Ishikawa (cell line): Measurements from ENCODE around the gene CLRN3.

ENCODE experiments used
- CEBPB ChIP-seq: IDR thresholded peaks from 2 replicates; pipeline ENCODE4 v1.6.1; 2012
- CREB1 ChIP-seq: IDR thresholded peaks from 2 replicates; pipeline ENCODE4 v1.6.1; 2012; ENCODE audit warnings: low read depth
- EGR1 ChIP-seq: IDR thresholded peaks from 2 replicates; pipeline ENCODE4 v1.6.1; 2012
- EP300 ChIP-seq: IDR thresholded peaks from 2 replicates; pipeline ENCODE4 v1.6.1; 2012; ENCODE audit warnings: borderline replicate concordance
- FOXM1 ChIP-seq: IDR thresholded peaks from 2 replicates; pipeline ENCODE4 v1.6.1; 2012; ENCODE audit warnings: low read depth, borderline replicate concordance
- NFIC ChIP-seq: IDR thresholded peaks from 2 replicates; pipeline ENCODE4 v1.6.1; 2012
- RAD21 ChIP-seq: IDR thresholded peaks from 2 replicates; pipeline ENCODE4 v1.6.1; 2012; ENCODE audit warnings: low read depth
- TAF1 ChIP-seq: IDR thresholded peaks from 2 replicates; pipeline ENCODE4 v1.6.1; 2012; ENCODE audit warnings: low read depth, mild to moderate bottlenecking
- TCF12 ChIP-seq: IDR thresholded peaks from 2 replicates; pipeline ENCODE4 v1.6.1; 2012; ENCODE audit warnings: low read depth
- TEAD4 ChIP-seq: IDR thresholded peaks from 2 replicates; pipeline ENCODE4 v1.6.1; 2012
- YY1 ChIP-seq: IDR thresholded peaks from 2 replicates; pipeline ENCODE4 v1.6.1; 2012; ENCODE audit warnings: low read depth
- ZBTB7A ChIP-seq: IDR thresholded peaks from 2 replicates; pipeline ENCODE4 v1.6.1; 2012; ENCODE audit warnings: low read depth
- TF ChIP-seq, protein P1 (sequence below): IDR thresholded peaks from 2 replicates; pipeline ENCODE4 v1.6.1; 2012
- TF ChIP-seq, protein P2 (sequence below): IDR thresholded peaks from 2 replicates; pipeline ENCODE4 v1.6.1; 2012; ENCODE audit warnings: low read depth, mild to moderate bottlenecking
- TF ChIP-seq, protein P3 (sequence below): IDR thresholded peaks from 2 replicates; pipeline ENCODE4 v1.6.1; 2012

Gene CLRN3

DNA sequence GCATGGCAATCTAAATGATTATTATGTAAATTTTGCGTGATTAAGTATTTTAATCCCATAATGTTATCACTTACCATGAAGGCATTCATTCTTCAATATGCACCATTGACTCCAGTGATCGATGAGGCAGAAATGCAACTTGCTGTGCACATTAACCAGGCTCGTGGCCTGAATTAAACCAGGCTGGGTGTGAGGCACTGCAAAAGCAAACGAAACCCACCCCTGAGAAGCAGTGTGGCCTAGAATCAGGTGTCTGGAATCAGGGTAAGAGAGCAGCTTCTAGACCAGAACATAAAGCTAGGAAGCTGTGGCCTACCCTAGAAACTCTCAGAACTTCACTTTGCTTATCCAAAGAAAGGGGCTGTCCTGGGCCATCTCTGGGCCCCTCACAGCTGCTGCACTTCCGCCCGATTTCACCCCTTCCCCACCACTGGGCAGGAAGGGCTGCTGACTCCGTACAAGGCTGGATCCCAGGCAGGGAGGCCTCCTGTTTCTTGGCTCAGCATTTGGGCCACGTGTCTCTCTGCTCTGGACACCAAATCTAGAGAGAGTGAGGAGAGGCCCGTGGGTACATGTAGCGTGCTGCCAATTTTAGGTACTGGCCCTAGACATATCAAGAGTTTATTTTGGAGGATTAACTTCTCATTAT lies 18.6 kb upstream of the CLRN3 start:
- TF ChIP-seq EGR1 (no peak), TEAD4 (no peak), FOXM1 (no peak), RAD21 (no peak), NFIC (no peak), YY1 (no peak), EP300 (no peak), TCF12 (no peak), TAF1 (no peak)
- TF ChIP-seq, protein P1, sequence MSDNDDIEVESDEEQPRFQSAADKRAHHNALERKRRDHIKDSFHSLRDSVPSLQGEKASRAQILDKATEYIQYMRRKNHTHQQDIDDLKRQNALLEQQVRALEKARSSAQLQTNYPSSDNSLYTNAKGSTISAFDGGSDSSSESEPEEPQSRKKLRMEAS: no peak
- TF ChIP-seq, protein P2, sequence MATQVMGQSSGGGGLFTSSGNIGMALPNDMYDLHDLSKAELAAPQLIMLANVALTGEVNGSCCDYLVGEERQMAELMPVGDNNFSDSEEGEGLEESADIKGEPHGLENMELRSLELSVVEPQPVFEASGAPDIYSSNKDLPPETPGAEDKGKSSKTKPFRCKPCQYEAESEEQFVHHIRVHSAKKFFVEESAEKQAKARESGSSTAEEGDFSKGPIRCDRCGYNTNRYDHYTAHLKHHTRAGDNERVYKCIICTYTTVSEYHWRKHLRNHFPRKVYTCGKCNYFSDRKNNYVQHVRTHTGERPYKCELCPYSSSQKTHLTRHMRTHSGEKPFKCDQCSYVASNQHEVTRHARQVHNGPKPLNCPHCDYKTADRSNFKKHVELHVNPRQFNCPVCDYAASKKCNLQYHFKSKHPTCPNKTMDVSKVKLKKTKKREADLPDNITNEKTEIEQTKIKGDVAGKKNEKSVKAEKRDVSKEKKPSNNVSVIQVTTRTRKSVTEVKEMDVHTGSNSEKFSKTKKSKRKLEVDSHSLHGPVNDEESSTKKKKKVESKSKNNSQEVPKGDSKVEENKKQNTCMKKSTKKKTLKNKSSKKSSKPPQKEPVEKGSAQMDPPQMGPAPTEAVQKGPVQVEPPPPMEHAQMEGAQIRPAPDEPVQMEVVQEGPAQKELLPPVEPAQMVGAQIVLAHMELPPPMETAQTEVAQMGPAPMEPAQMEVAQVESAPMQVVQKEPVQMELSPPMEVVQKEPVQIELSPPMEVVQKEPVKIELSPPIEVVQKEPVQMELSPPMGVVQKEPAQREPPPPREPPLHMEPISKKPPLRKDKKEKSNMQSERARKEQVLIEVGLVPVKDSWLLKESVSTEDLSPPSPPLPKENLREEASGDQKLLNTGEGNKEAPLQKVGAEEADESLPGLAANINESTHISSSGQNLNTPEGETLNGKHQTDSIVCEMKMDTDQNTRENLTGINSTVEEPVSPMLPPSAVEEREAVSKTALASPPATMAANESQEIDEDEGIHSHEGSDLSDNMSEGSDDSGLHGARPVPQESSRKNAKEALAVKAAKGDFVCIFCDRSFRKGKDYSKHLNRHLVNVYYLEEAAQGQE: no peak

DNA sequence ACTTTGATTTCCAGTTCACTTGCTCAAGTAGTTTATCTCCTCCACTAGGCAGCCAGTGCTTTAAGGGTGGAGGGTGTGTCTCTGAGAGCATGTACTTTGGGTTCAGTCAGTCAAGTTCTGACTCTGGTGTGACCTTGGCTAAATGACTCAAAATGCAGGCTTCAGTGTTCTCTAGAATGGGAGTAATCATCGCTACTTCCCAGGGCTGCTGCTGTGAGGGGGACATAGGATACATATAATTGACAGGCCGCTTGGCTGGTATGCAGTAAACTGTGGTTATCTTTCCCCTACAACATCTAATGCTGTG lies 17.7 kb upstream of the CLRN3 start:
- no peak for TF ChIP-seq RAD21
- no peak for TF ChIP-seq FOXM1
- no peak for TF ChIP-seq YY1
- no peak for TF ChIP-seq NFIC
- TF ChIP-seq, protein P2: no peak
- no peak for TF ChIP-seq EGR1
- TF ChIP-seq TEAD4: no peak
- TF ChIP-seq, protein P3, sequence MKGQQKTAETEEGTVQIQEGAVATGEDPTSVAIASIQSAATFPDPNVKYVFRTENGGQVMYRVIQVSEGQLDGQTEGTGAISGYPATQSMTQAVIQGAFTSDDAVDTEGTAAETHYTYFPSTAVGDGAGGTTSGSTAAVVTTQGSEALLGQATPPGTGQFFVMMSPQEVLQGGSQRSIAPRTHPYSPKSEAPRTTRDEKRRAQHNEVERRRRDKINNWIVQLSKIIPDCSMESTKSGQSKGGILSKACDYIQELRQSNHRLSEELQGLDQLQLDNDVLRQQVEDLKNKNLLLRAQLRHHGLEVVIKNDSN: no peak
- TF ChIP-seq ZBTB7A: no peak
- TF ChIP-seq TCF12: no peak
- no peak for TF ChIP-seq CEBPB
- TF ChIP-seq EP300: no peak
- TF ChIP-seq, protein P1: no peak
- no peak for TF ChIP-seq CREB1
- no peak for TF ChIP-seq TAF1

DNA sequence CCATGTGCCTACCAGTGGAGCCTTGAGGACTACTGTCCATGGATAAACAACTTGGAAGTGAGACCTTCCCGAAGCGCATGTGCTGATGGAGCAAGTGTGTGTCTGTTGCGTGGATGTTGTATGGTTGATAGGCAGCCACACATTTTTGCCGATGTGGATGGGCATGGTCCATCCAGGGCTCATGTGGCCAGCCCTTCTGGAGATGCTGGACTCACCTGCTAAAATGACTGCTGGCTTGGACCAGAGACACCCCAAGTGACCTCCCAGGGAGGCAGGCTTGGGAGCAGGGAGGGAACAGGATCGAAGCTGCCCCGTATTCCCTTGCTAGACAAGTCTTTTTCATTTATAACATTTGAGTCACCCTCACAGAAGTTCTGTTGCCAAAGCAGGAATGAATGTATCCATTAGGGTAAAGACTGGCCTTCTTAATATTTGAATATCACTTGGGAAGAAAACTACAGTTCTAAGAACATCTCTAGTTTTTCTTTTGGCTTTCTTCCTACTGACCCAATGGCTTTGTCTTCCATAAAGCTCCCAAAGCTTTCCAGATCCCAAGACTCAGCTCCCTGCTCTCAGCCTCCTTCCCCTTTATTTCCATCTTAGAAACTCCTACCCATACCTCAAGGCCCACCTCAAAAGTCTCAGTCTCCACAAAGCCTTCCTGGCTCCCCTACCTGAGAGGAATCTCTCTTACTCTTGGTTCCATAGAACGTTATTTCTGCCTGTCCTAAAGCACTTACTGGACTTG lies 17.1 kb upstream of the CLRN3 start:
- TF ChIP-seq TCF12 (no peak), FOXM1 (no peak), CREB1 (no peak), ZBTB7A (no peak), NFIC (no peak), TAF1 (no peak), EP300 (no peak), EGR1 (no peak), RAD21 (no peak)
- TF ChIP-seq, protein P2: no peak
- TF ChIP-seq, protein P3: no peak

DNA sequence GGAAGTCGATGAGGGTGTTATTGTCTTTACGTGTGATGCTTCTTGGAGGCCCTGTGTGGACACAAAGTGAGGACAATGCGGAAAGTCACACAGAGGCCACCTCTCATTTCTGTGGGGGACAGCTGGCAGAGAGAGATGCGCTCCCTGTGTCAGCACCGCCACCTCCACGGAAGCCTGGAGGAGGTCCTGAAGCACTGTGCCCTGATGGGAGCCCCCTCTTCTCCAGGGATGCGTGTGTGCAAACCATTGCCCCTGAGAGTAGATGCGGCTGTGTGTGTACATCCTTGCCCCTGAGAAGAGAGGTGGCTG lies 16.2 kb upstream of the CLRN3 start:
- TF ChIP-seq YY1: no peak
- no peak for TF ChIP-seq NFIC
- no peak for TF ChIP-seq CREB1
- TF ChIP-seq TCF12: no peak
- no peak for TF ChIP-seq TEAD4
- TF ChIP-seq RAD21: no peak
- no peak for TF ChIP-seq TAF1
- no peak for TF ChIP-seq ZBTB7A
- TF ChIP-seq CEBPB: no peak
- TF ChIP-seq, protein P2: no peak
- TF ChIP-seq, protein P3: no peak
- TF ChIP-seq EP300: no peak
- TF ChIP-seq, protein P1: no peak
